T follicular helper cell (primary cell): ENCODE data around the gene RTN4RL1.

Source experiments
- DNase-seq: peaks from one replicate; pipeline ENCODE4 v3.0.0-alpha.2; 2020; ENCODE audit warnings: low read depth

RTN4RL1 gene

GRCh38 chr17:2059547-2060384 lies 34.6 kb upstream of the RTN4RL1 start:
- DNase-seq = no peak

GRCh38 chr17:2058586-2059546 lies 33.7 kb upstream of the RTN4RL1 start:
- DNase-seq = peak; percentile 40

- no peak for DNase-seq
Measured at GRCh38 chr17:2057760-2058585, 32.8 kb upstream of the RTN4RL1 start.

DNA sequence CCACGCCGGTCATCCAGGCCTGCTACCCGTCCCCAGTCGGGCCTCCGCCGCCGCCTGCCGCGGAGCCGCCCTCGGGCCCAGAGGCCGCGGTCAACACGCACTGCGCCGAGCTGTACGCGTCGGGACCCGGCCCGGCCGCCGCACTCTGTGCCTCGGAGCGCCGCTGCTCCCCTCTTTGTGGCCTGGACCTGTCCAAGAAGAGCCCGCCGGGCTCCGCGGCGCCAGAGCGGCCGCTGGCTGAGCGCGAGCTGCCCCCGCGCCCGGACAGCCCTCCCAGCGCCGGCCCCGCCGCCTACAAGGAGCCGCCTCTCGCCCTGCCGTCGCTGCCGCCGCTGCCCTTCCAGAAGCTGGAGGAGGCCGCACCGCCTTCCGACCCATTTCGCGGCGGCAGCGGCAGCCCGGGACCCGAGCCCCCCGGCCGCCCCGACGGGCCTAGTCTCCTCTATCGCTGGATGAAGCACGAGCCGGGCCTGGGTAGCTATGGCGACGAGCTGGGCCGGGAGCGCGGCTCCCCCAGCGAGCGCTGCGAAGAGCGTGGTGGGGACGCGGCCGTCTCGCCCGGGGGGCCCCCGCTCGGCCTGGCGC lies 32.1 kb upstream of the RTN4RL1 start:
- no peak for DNase-seq

- DNase-seq = peak; percentile 36
Measured at GRCh38 chr17:2056206-2057174, 31.4 kb upstream of the RTN4RL1 start.

DNA sequence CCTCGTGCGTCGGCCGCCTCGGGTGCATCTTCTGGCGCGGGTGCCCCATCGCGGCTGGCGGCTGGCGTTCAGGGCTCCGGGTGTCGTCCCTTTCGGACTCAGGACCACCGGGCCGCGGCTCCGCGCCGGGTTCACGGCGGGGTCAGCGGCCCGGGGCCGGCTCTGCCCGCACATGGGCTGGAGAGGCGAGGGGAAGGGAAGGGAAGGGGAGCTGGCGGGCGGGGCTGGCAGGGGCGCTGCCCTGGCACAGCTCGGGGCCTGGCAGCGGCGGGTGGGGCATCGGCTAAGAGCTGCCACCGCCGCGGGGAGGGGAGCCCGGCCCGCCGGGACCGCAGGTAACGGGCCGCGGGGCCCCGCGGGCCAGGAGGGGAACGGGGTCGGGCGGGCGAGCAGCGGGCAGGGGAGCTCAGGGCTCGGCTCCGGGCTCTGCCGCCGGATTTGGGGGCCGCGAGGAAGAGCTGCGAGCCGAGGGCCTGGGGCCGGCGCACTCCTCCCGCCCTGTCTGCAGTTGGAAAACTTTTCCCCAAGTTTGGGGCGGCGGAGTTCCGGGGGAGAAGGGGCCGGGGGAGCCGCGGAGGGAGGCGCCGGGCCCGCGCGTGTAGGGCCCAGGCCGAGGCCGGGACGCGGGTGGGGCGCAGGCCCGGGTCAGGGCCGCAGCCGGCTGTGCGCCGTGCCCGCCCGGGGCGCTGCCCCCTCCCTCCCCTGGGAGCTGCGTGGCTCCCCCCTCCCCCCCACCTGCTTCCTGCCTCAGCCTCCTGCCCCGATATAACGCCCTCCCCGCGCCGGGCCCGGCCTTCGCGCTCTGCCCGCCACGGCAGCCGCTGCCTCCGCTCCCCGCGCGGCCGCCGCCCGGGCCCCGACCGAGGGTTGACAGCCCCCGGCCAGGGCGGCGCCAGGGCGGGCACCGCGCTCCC lies 30.4 kb upstream of the RTN4RL1 start:
- no peak for DNase-seq

DNA sequence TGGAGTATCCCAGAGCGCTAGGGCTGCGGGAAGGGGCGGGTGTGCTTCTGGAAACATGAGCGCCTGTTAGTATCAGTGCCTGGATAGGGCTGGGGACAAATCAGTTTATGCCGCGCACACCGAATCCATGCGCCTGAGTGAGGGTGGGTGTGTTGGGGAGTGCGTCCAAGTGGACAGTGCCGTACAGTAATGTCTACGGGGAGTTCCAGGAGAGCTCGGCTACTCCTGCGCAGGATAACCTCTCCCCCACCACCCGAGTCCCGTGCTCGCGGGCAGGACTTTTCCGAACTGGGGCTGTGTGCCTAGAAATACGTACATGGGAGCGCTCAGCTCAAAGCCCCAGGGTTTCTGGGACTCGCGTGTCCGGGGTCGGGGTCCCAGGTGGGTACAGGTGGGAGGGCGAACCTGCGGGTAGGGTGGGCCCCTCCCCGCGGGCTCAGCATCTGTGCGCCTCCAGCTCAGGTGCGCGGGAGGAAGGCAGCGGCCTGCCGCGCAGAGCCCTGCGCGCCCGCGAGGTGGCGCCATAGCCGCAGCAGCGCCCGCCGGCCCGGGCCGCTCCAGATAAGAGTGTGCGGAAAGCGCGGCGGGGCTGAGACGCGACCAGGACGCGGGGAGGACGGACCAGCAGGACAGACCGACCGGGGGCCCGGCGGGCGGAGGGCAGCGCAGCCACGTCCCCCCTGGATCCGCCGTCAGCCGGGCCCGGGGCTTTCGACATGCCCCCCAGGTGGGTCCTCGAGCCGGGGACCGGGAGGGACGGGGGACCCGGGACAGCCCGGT lies 29.6 kb upstream of the RTN4RL1 start, which contains the start of gene HIC1:
Gene HIC1 (plus strand): TSS at position 592 of the 780 bp plus-strand sequence. CDS start 1,588 bp downstream, outside the sequence.
- DNase-seq = peak; percentile 62

DNA sequence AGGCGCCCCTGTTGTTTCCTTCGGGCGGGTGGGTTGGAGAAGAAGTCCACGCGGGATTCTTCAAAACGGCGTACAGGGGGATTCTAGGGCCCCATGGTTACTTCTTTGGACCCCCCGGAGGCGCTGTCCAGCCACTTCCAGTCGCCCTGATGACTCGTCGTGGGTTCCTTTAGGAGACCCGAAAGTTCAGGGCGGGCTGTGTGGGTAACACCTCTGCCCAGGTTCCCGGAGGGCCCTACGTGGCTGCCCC lies 29.1 kb upstream of the RTN4RL1 start:
- no peak for DNase-seq

DNA sequence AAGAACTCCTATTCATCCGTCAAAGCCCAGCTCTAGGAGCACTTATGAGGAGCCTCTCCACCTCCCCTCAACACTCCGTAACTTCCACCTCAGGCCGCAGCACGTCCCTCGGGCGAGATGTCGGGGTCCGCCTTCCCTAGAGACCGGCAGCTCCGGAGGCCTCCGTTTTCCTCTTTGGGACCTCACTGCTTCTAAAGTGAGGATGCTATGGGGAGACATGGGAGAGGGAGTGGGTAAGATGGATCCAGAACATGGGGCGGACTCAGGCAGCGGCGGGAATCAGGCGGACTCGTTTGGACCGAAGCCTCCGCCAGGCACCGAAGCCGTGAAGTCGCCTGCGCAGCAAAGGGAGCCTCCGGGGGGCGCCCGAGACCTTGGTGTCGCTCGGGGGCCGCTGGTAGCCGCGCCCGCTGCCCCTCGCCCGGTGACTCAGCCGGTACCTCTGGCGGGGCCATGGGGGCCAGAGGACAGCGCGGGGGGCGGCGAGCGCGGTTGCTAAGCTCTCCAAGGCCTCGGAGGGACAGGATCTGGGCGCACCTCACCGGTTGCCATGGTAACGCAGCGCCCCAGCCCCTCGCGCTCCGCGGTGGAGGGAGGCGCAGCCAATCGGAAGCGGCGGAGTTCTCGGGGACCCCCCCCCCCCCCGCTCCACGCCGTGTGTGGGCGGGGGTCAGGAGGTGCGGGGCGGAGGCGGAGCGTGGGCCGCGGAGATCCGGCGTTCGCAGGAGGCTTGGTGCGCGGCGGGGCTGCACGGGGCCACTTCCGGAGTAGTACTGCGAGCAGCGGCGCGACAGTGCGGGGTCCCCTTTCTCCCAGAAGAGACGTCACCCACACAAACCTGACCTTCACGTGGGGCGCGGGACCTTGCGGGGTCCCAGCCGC lies 28.5 kb upstream of the RTN4RL1 start:
- DNase-seq = peak; percentile 62

DNA sequence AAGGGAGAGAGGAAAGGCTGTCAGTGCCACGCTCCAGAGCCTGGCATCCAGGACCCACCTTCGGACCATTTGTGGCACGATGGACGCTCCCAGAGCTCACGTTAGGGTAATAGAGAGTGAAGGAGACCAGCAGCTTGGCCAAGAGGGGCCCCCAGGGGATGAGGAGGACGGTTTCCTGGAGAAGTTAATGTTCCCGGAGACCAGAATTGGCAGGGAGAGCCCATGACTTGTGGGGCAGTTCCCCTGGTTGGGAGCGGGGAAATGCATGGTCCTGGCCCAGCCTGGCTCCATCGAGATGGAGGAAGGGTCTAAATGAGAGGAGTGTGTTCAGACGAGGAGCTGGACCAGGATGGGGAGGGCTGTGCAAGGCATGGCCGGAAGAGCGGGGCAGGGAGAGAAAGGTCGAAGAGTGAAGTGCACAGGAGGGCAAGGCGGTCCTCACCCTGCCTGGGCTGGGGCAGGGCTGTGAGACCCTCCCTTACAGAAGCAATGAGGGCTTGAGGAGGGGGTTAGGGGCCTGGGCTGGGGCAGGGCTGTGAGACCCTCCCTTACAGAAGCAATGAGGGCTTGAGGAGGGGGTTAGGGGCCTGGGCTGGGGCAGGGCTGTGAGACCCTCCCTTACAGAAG lies 26.9 kb upstream of the RTN4RL1 start:
- DNase-seq = no peak

DNA sequence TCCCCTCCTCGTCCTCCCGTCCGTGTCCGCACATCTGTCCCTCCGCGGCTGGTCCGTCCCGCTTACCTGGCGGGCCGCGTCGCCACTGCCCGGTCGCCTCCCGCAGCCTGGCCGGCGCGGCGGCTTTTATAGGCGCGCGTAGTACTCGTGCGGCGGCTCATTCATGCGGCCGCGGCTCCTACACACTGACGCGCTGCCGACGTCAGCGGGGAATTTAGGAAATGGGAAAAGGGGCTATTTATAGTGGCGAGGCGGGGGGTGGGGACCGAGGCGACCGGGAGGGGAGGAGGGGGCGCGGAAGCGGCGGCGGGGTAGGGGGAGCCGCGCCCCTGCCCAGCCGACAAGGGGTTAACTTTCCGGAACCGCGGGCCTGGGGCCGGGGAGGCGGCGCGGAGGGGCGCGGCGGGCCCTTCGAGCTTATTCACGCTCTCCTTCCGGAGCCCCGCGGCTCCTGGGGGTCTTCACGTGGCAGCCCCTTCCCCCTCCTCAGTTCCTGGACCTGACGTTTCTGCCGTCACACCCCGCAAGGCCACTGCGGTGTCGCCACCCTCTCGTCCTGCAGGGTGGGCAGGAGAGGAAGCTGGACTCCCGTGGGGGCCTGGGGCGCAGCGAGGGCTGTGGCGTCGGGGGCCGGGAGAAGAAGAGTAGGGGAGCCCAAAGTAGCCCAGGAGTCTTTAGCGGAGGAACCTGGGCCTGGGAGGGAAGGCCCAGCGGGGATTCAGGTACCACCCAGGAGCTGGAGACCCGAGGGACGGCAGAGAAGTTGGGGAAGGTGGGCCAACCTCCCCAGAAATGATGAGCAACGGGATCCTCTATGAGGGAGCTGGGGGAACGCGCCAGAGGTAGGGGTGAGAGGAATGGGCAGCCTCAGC lies 26.2 kb upstream of the RTN4RL1 start:
- no peak for DNase-seq

DNA sequence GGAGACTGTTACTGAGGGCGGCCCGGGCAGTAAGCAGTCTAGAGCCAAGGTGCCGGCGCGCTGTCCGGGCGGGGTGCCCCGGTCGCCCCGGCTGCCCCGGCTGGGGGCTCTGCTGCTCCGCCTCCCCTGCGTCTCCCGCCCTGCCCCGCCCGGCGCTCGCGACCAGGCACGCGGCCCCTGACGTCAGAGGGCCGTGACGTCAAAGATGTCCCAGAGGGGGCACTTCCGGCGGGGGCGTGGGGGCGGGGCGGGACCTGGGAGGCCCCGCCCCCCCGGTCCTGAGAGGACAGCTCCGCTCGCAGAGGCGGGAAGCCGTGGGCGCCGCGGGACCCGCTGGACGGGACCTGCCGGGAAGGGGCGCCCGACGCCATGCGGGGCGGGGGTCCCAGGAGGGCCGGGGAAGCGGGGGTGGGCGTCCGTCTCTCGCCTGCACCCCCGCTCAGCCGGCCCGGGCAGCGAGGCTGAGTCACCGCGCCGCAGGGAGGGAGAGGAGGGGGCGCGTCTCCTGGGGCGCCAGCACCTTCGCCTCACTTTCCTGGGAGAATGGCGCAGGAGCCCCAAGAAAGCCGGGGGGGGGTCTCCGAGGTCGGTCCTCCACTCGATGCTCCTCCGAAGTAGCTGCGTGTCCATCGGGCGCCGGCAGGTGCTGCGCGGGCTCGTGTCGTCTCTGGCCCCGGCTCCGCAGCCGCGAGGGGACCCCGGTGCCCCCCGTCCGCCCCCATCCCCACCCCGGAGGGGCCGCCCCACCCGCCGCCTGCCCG lies 25.3 kb upstream of the RTN4RL1 start:
- peak; percentile 69 for DNase-seq

DNA sequence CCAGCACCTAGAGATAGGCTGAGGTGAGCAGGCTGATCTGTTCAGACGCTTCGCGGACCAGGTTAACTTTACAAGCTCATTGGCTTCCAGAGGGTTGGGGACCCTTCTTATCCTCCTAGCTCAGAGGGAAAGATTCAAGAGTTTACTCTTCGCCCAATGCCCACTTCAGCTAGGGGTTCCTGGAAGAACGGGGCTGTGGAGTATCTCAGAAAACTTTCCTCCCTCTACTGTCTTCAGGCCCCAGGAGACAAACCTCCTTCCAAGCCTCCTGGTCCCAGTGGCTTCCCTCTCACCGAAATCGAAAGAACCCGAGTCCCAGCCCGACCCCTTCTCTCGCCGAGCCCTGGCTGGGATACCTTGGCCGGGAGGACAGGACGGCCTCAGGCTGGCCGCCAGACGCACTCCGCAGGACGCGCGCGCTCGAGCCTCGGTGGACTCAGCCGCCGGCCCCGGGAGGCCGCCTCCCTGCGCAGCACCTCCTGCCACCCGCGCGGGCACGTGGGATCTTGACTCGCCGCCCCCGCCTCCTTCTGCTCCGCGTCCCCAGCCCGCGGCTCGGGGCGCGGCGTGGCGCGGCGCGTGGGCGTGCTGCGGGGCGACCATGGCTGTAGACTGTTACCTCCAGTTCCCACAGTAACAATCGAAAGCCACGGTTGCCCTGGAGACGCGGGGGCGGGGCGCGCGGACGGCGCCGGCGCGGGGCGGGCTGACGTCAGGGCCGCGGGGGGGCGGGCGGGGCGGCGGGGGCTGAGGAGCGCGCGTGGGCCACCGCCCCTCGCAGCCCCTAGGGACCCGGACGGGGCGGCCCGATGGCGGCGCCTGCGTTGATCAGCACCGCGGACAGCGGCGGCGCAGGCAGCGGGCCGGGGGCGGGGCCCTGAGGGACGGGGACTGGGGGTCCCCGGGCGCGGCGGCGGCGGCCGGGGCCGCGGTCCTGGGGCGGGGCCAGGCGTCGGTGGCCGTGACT lies 24.5 kb upstream of the RTN4RL1 start:
- peak; percentile 87 for DNase-seq

- no peak for DNase-seq
Measured at GRCh38 chr17:2048805-2049204, 23.7 kb upstream of the RTN4RL1 start.
